Measurements from ENCODE around the gene CCDC198. TPM values are rescaled to one million over a fixed set of nuclear protein-coding genes. Genes with fewer than 3 reads are reported as not detected.

CCDC198 gene
- total RNA-seq, 4 donors from 2014 or later = not detected

DNA sequence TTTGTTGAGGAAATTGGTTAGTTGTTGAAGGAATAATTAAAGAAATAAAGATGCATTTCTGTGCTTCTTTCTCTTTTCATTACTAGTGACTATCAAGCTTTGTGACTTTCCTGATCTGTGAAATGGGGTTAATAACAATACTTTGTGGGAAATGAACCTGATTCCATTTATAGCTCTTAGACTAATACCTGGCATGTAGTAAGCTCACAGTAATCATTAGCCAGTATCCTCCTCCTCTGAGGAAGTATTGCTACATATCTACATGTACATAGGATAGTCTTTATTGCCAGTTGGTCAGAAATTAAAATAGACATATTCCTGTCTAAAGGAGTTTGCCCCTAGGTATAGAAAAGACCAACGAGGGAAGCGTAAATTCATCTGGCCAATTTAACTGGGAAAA lies 1.8 kb upstream of the CCDC198 start:
- no peaks in the 10 kb centered on the region for H3K4me1 ChIP-seq
- 68% methylated on average over 2 of the region's 2 CpGs for WGBS
- no peaks in the 10 kb centered on the region for H3K36me3 ChIP-seq
- no peaks in the 10 kb centered on the region for H3K27me3 ChIP-seq
- no peak for TF ChIP-seq POLR2A (IDR thresholded peaks at IDR 0.05)
- TF ChIP-seq, protein P1, sequence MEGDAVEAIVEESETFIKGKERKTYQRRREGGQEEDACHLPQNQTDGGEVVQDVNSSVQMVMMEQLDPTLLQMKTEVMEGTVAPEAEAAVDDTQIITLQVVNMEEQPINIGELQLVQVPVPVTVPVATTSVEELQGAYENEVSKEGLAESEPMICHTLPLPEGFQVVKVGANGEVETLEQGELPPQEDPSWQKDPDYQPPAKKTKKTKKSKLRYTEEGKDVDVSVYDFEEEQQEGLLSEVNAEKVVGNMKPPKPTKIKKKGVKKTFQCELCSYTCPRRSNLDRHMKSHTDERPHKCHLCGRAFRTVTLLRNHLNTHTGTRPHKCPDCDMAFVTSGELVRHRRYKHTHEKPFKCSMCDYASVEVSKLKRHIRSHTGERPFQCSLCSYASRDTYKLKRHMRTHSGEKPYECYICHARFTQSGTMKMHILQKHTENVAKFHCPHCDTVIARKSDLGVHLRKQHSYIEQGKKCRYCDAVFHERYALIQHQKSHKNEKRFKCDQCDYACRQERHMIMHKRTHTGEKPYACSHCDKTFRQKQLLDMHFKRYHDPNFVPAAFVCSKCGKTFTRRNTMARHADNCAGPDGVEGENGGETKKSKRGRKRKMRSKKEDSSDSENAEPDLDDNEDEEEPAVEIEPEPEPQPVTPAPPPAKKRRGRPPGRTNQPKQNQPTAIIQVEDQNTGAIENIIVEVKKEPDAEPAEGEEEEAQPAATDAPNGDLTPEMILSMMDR (IDR thresholded peaks at IDR 0.05) = no peak
- no peak for TF ChIP-seq POLR2AphosphoS5 (IDR thresholded peaks at IDR 0.05)
- H3K4me3 ChIP-seq = no peak overlapping the region
- H3K27ac ChIP-seq = no peak overlapping the region
- no peaks in the 10 kb centered on the region for H3K9me3 ChIP-seq
- no peak for DNase-seq (ENCODE audit: low spot score in 2 of 2)

GRCh38 chr14:57492859-57493258 lies 798 bp downstream of the CCDC198 start:
- DNase-seq (ENCODE audit: low spot score in 2 of 2) = no peak

GRCh38 chr14:57491640-57492039 lies 2.0 kb downstream of the CCDC198 start:
- Histone ChIP-seq H3K27ac (no peak overlapping the region), H3K36me3 (no peaks in the 10 kb centered on the region), H3K27me3 (no peaks in the 10 kb centered on the region), H3K4me1 (no peaks in the 10 kb centered on the region), H3K4me3 (no peak overlapping the region), H3K9me3 (no peaks in the 10 kb centered on the region)
- TF ChIP-seq POLR2A (IDR thresholded peaks at IDR 0.05) (no peak), POLR2AphosphoS5 (IDR thresholded peaks at IDR 0.05) (no peak), EP300 (IDR thresholded peaks at IDR 0.05) (no peak)
- TF ChIP-seq, protein P1 (IDR thresholded peaks at IDR 0.05) = no peak
- WGBS = 56% methylated on average over 1 of the region's 1 CpG
- no peak for DNase-seq (ENCODE audit: low spot score in 2 of 2)

More at GRCh38 chr14:57492859-57493258, 798 bp downstream of the CCDC198 start:
- Histone ChIP-seq H3K4me3 (no peak overlapping the region), H3K36me3 (no peaks in the 10 kb centered on the region), H3K27me3 (no peaks in the 10 kb centered on the region), H3K4me1 (no peaks in the 10 kb centered on the region), H3K9me3 (no peaks in the 10 kb centered on the region), H3K27ac (no peak overlapping the region)
- 23% methylated on average over 2 of the region's 2 CpGs for WGBS
- no peak for TF ChIP-seq POLR2AphosphoS5 (IDR thresholded peaks at IDR 0.05)
- TF ChIP-seq POLR2A (IDR thresholded peaks at IDR 0.05) = no peak
- TF ChIP-seq, protein P1 (IDR thresholded peaks at IDR 0.05) = no peak
- no peak for TF ChIP-seq EP300 (IDR thresholded peaks at IDR 0.05)

GRCh38 chr14:57487771-57488170 lies 5.9 kb downstream of the CCDC198 start:
- no peak for TF ChIP-seq POLR2AphosphoS5 (IDR thresholded peaks at IDR 0.05)
- TF ChIP-seq EP300 (IDR thresholded peaks at IDR 0.05) = no peak
- no peak for TF ChIP-seq POLR2A (IDR thresholded peaks at IDR 0.05)
- TF ChIP-seq, protein P1 (IDR thresholded peaks at IDR 0.05) = no peak
- Histone ChIP-seq H3K27me3 (no peaks in the 10 kb centered on the region), H3K27ac (no peak overlapping the region), H3K9me3 (no peaks in the 10 kb centered on the region), H3K36me3 (no peaks in the 10 kb centered on the region), H3K4me3 (no peak overlapping the region), H3K4me1 (no peaks in the 10 kb centered on the region)
- no peak for DNase-seq (ENCODE audit: low spot score in 2 of 2)
- 55% methylated on average over 1 of the region's 1 CpG for WGBS

DNA sequence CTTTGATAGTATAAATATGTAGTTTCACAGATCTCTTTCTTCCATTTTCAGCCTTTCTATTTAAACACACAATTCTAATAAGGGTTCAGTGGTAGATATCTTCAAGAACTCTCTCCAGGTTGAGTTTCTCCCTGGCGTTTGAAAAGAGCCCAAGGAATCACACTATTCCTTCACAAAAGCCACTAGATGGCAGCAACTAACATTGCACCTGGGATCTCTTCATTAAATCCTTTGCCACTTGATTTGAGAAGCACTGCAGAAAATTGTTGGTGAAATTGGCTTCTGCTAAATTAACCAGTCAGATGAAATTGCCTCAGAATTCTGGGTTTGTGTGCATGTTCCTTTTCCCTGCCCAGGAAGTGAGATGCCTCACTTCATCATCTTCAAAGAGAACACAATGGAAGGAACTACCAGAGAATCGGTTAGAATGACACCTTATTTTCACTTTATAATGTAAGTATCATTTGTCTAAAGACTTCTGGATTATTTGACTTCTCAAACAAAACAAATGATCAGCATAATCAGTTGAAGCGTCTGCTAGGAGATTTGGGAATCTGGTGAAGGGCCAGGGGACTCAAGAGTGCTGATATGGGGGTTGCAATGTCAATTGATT lies 6.8 kb downstream of the CCDC198 start:
- WGBS = 40% methylated on average over 3 of the region's 3 CpGs
- Histone ChIP-seq H3K36me3 (no peaks in the 10 kb centered on the region), H3K4me1 (no peaks in the 10 kb centered on the region), H3K27ac (no peak overlapping the region), H3K4me3 (no peak overlapping the region), H3K27me3 (no peaks in the 10 kb centered on the region), H3K9me3 (no peaks in the 10 kb centered on the region)
- no peak for DNase-seq (ENCODE audit: low spot score in 2 of 2)
- TF ChIP-seq, protein P1 (IDR thresholded peaks at IDR 0.05) = no peak
- TF ChIP-seq EP300 (IDR thresholded peaks at IDR 0.05) = no peak
- TF ChIP-seq POLR2AphosphoS5 (IDR thresholded peaks at IDR 0.05) = no peak
- no peak for TF ChIP-seq POLR2A (IDR thresholded peaks at IDR 0.05)

Data from suprapubic skin (tissue), 4 donors.